IMR-90 (cell line): ENCODE data around the gene PHF3. TPM values are rescaled to one million over a fixed set of nuclear protein-coding genes. Genes with fewer than 3 reads are reported as not detected.
A peak's percentile ranks its signal among the peaks of the same experiment; 100 is the strongest.

ENCODE experiments used
- ATAC-seq: fragments of 200-7000 bp; cut with Tn5 transposase; 2 replicates; pipeline ENCODE4 v1.9.1; 2020; ENCODE audit warnings: low read depth, mild to moderate bottlenecking, moderate library complexity
- BruUV-seq: library from RNA; stranded (reverse); fragments of 400-500 nt; replicated peaks from 2 replicates; lab custom pipeline; 2021; lab: Mats Ljungman, UMichigan
- CTCF ChIA-PET: fragments of 300-600 bp; formaldehyde crosslinking; extraction: SDS; loops from one replicate; lab custom pipeline; 2021; ENCODE audit warnings: antibody characterized with exemption; lab: Yijun Ruan, JAX
- POLR2A ChIA-PET: fragments of 300-600 bp; sonication (Branson Sonifier 250); formaldehyde crosslinking; loops from one replicate; lab custom pipeline; 2022; ENCODE audit warnings: antibody characterized with exemption; ENCODE audit not compliant: unreplicated experiment; lab: Charles Lee
- DNase-seq: peaks from one replicate; pipeline ENCODE4 v3.0.0; 2013
- H2AFZ ChIP-seq: replicated peaks from 2 replicates; pipeline ENCODE3; 2013; ENCODE audit warnings: low read length, mild to moderate bottlenecking; ENCODE audit not compliant: poor library complexity
- H2AK5ac ChIP-seq: 2 replicates; pipeline ENCODE4 v1.6.1; 2013; ENCODE audit warnings: low read depth, low read length, inconsistent platforms
- H2AK9ac ChIP-seq: replicated peaks from 2 replicates; pipeline ENCODE3; 2013; ENCODE audit warnings: mild to moderate bottlenecking, low read depth, low read length, moderate library complexity; ENCODE audit not compliant: poor library complexity
- H2BK120ac ChIP-seq: 2 replicates; pipeline ENCODE4 v1.6.1; 2013; ENCODE audit warnings: low read depth, low read length, inconsistent platforms
- H2BK15ac ChIP-seq: 3 replicates; pipeline ENCODE4 v1.6.1; 2013; ENCODE audit warnings: low read depth, low read length, inconsistent platforms
- H2BK20ac ChIP-seq: 2 replicates; pipeline ENCODE4 v1.6.1; 2013; ENCODE audit warnings: low read depth, mild to moderate bottlenecking, inconsistent platforms, low read length, moderate library complexity
- H2BK5ac ChIP-seq: 2 replicates; pipeline ENCODE4 v1.6.1; 2013; ENCODE audit warnings: mild to moderate bottlenecking, low read depth, low read length, inconsistent platforms; ENCODE audit not compliant: poor library complexity, severe bottlenecking
- H3K14ac ChIP-seq: replicated peaks from 2 replicates; pipeline ENCODE4 v1.6.1; 2013; ENCODE audit warnings: low read depth, low read length, inconsistent platforms
- H3K18ac ChIP-seq: 2 replicates; pipeline ENCODE4 v1.6.1; 2013; ENCODE audit warnings: low read depth, low read length, control low read depth
- H3K23ac ChIP-seq: 2 replicates; pipeline ENCODE4 v1.6.1; 2013; ENCODE audit warnings: low read depth, low read length, inconsistent platforms
- H3K27ac ChIP-seq: 2 replicates; pipeline ENCODE4 v1.5.1; 2013; ENCODE audit warnings: mild to moderate bottlenecking, control low read depth, low read length; ENCODE audit not compliant: insufficient read depth
- H3K27me3 ChIP-seq: 2 replicates; pipeline ENCODE4 v1.6.1; 2013; ENCODE audit warnings: low read length; ENCODE audit not compliant: control insufficient read depth, insufficient read depth
- H3K36me3 ChIP-seq: 2 replicates; pipeline ENCODE4 v1.6.1; 2013; ENCODE audit warnings: low read length, mixed read lengths; ENCODE audit not compliant: control insufficient read depth, insufficient read depth
- H3K4ac ChIP-seq: 2 replicates; pipeline ENCODE4 v1.6.1; 2013; ENCODE audit warnings: low read depth, low read length, inconsistent platforms
- H3K4me1 ChIP-seq: 2 replicates; pipeline ENCODE4 v1.6.1; 2013; ENCODE audit warnings: low read length, mixed read lengths; ENCODE audit not compliant: control insufficient read depth, insufficient read depth
- H3K4me2 ChIP-seq: 2 replicates; pipeline ENCODE4 v1.6.1; 2013; ENCODE audit warnings: low read depth, mild to moderate bottlenecking, control low read depth, low read length, moderate library complexity
- H3K4me3 ChIP-seq: 2 replicates; pipeline ENCODE4 v1.5.1; 2013; ENCODE audit warnings: low read depth, mild to moderate bottlenecking, control low read depth, low read length, moderate library complexity; ENCODE audit not compliant: insufficient read depth
- H3K56ac ChIP-seq: 2 replicates; pipeline ENCODE4 v1.6.1; 2013; ENCODE audit warnings: low read length, inconsistent platforms; ENCODE audit not compliant: insufficient read depth; ENCODE audit errors: extremely low read depth
- H3K79me1 ChIP-seq, 2 experiments: 2 replicates each; pipeline ENCODE4 v1.6.1; 2013; ENCODE audit warnings: low read length in 2 of 2, inconsistent platforms in 1 of 2, low read depth in 1 of 2
- H3K9ac ChIP-seq: 2 replicates; pipeline ENCODE4 v1.6.1; 2013; ENCODE audit warnings: low read depth, low read length, control low read depth
- H3K9me1 ChIP-seq: 2 replicates; pipeline ENCODE4 v1.6.1; 2013; ENCODE audit warnings: low read length, inconsistent platforms; ENCODE audit not compliant: insufficient read depth
- H3K9me3 ChIP-seq: 2 replicates; pipeline ENCODE4 v1.6.1; 2013; ENCODE audit warnings: low read length; ENCODE audit not compliant: control insufficient read depth, insufficient read depth
- H4K20me1 ChIP-seq: 2 replicates; pipeline ENCODE4 v1.6.1; 2013; ENCODE audit warnings: low read length, inconsistent platforms; ENCODE audit not compliant: insufficient read depth
- H4K5ac ChIP-seq: 2 replicates; pipeline ENCODE4 v1.6.1; 2013; ENCODE audit warnings: mild to moderate bottlenecking, low read depth, low read length, control low read depth
- H4K8ac ChIP-seq, 2 experiments: 2 replicates each; pipeline ENCODE4 v1.6.1; 2013; ENCODE audit warnings: low read depth in 2 of 2, low read length in 2 of 2, control low read depth in 1 of 2, inconsistent platforms in 1 of 2
- H4K91ac ChIP-seq: 2 replicates; pipeline ENCODE4 v1.6.1; 2013; ENCODE audit warnings: low read depth, low read length, inconsistent platforms; ENCODE audit not compliant: insufficient read depth
- MAFK ChIP-seq: IDR thresholded peaks from 2 replicates; pipeline ENCODE4 v1.6.1; 2012; ENCODE audit warnings: low read depth, low read length, improper control_type of control experiment
- SMC3 ChIP-seq: fragments of 150-350 bp; IDR thresholded peaks from 2 replicates; pipeline ENCODE4 v1.6.1; 2016; ENCODE audit warnings: low read depth, mild to moderate bottlenecking, antibody characterized with exemption, low read length, moderate library complexity
- WGBS, 2 experiments: methylation state at CpG; one replicate each; pipeline versions ENCODE4 v1.1.5 to v1.1.7; 2013; ENCODE audit warnings: missing lambda C conversion rate in 2 of 2; ENCODE audit not compliant: insufficient read length in 1 of 2; ENCODE audit errors: extremely low coverage in 2 of 2; 5-methylcytosine and 5-hydroxymethylcytosine counted together
- dilution Hi-C: fragments of 300-500 bp; cut with HindIII; formaldehyde crosslinking; loops from one replicate; pipeline ENCODE4 v1.14.3; 2018; ENCODE audit warnings: low sequenced_read_pairs; ENCODE audit not compliant: unreplicated experiment
- in situ Hi-C: fragments of 300-500 bp; cut with MboI; formaldehyde crosslinking; loops from 3 replicates; pipeline ENCODE4 v1.14.3; 2019; ENCODE audit warnings: low sequenced_read_pairs, inconsistent platforms, mixed read lengths
- intact Hi-C: fragments of 100-400 bp; cut with micrococcal nuclease; formaldehyde crosslinking; loops from 2 replicates; pipeline ENCODE4 v1.10.0; 2022
- polyA plus RNA-seq, 3 experiments: library from polyadenylated mRNA; depleted of rRNA; stranded (reverse); fragments of >200 nt; gene quantifications; 2 replicates each; pipeline ENCODE4 v1.2.3, GENCODE V29; 2012; ENCODE audit warnings: low replicate concordance in 1 of 3
- total RNA-seq: library from RNA; depleted of rRNA; stranded (reverse); fragments of >200 nt; gene quantifications from 2 replicates; pipeline ENCODE4 v1.2.3, GENCODE V29; 2012

Gene PHF3
- total and polyA plus RNA-seq, 2 of the 4 experiments (the other 2 are of a cell fraction), result 5.6 to 27.8 TPM

GRCh38 chr6:63597141-63598048, 38.2 kb upstream of the PHF3 start:
- no peak overlapping the region for H2BK5ac ChIP-seq
- H3K9me3 ChIP-seq, result no peaks in the 10 kb centered on the region
- H2AK5ac ChIP-seq, result no peak overlapping the region
- H2BK120ac ChIP-seq, result no peak overlapping the region
- no peaks in the 10 kb centered on the region for H4K20me1 ChIP-seq
- intact Hi-C loops (loop anchor here (1.0 kb wide), 2 partner anchors 167 to 244 kb away; no protein-coding TSS in a partner anchor), dilution Hi-C loops (no loop called here), in situ Hi-C loops (loop anchor here (5.0 kb wide), 1 partner anchor 165 kb away; no protein-coding TSS in a partner anchor)
- no peak overlapping the region for H3K23ac ChIP-seq
- no peak overlapping the region for H2AK9ac ChIP-seq
- ChIA-PET POLR2A (no interaction called here), CTCF (interaction anchor here (0.7 to 1.9 kb wide), 10 partner anchors 10 to 180 kb away, joined by 3 to 9 read pairs (median 3); partner anchors contain the start of gene PHF3)
- no peaks in the 10 kb centered on the region for H3K79me1 ChIP-seq
- no peak overlapping the region for H3K14ac ChIP-seq
- H3K9ac ChIP-seq, result no peak overlapping the region
- TF ChIP-seq MAFK, result peak; percentile 80
- no peak for TF ChIP-seq SMC3
- no peaks in the 10 kb centered on the region for H3K36me3 ChIP-seq
- ATAC-seq, result peak; percentile 52
- H3K9me1 ChIP-seq, result no peaks in the 10 kb centered on the region
- no peak overlapping the region for H4K91ac ChIP-seq
- H3K27me3 ChIP-seq, result no peaks in the 10 kb centered on the region
- no peak overlapping the region for H4K8ac ChIP-seq
- H3K56ac ChIP-seq, result no peak overlapping the region
- no peak overlapping the region for H4K5ac ChIP-seq
- DNase-seq, result no peak
- H3K4me2 ChIP-seq, result peak overlapping the region; percentile 99
- H2BK20ac ChIP-seq, result no peak overlapping the region
- WGBS, 2 experiments, result no CpG with 5 or more reads among the region's 6 CpGs
- H2BK15ac ChIP-seq, result no peak overlapping the region
- no peak overlapping the region for H3K4ac ChIP-seq
- no peak overlapping the region for H3K18ac ChIP-seq
- H3K4me1 ChIP-seq, result no peaks in the 10 kb centered on the region
- peak overlapping the region; percentile 48 for H2AFZ ChIP-seq
- H3K4me3 ChIP-seq, result peak overlapping the region; percentile 66; the same call in 1 of the 2 replicates
- no TSS peak for BruUV-seq
- no peak overlapping the region for H3K27ac ChIP-seq
